ENCODE data around the gene MPLKIP. TPM values are rescaled to one million over a fixed set of nuclear protein-coding genes. Genes with fewer than 3 reads are reported as not detected.
"Not testable (repeated sequence)": the region's sequence is repeated elsewhere in the genome, so short reads cannot be mapped to it uniquely, and the experiment has no call there.

Gene MPLKIP
- total and polyA plus RNA-seq, 12 donors = 11.3 to 30.7 (median 15.8) TPM

GRCh38 chr7:40120020-40120419 lies 14.4 kb downstream of the MPLKIP start:
- Histone ChIP-seq H3K36me3 (peaks cover 0 to under 1% (median 0%) of the 10 kb centered on the region in 9 donors), H3K4me1 (no peaks in the 10 kb centered on the region), H3K9me3 (no peaks in the 10 kb centered on the region), H3K27ac (no peak overlapping the region), H3K4me3 (no peak overlapping the region), H3K27me3 (no peaks in the 10 kb centered on the region)
- TF ChIP-seq, protein P1, sequence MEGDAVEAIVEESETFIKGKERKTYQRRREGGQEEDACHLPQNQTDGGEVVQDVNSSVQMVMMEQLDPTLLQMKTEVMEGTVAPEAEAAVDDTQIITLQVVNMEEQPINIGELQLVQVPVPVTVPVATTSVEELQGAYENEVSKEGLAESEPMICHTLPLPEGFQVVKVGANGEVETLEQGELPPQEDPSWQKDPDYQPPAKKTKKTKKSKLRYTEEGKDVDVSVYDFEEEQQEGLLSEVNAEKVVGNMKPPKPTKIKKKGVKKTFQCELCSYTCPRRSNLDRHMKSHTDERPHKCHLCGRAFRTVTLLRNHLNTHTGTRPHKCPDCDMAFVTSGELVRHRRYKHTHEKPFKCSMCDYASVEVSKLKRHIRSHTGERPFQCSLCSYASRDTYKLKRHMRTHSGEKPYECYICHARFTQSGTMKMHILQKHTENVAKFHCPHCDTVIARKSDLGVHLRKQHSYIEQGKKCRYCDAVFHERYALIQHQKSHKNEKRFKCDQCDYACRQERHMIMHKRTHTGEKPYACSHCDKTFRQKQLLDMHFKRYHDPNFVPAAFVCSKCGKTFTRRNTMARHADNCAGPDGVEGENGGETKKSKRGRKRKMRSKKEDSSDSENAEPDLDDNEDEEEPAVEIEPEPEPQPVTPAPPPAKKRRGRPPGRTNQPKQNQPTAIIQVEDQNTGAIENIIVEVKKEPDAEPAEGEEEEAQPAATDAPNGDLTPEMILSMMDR (IDR thresholded peaks at IDR 0.05) = no peak
- 71 to 72% methylated on average over 5 of the region's 5 CpGs for WGBS, 2 donors
- ATAC-seq (no peak), DNase-seq (no peak)
- intact Hi-C loops (cut with DNase I) = no loop called here

DNA sequence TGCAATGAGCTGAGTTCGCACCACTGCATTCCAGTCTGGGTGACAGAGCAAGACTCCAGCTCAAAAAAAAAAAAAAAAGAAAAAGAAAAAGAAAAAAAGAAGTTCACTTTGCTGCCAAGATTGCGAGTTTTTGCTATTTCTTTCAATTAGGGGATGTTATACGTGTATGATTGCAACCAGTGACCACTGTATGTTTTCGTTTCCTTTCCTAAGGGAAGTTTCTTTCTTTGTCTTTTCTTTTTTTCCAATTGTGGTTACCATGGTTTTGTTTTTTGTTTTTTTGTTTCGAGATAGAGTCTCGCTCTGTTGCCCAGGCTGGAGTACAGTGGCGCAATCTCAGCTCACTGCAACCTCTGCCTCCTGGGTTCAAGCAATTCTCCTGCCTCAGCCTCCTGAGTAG lies 16.2 kb downstream of the MPLKIP start:
- DNase-seq; H3K36me3 ChIP-seq; H3K4me3 ChIP-seq; H3K4me1 ChIP-seq; intact Hi-C loops (cut with DNase I); H3K27ac ChIP-seq; ATAC-seq; H3K9me3 ChIP-seq; H3K27me3 ChIP-seq: not testable (repeated sequence)
- 77 to 88% methylated on average over 7 of the region's 7 CpGs for WGBS, 2 donors

GRCh38 chr7:40117199-40117598 lies 17.2 kb downstream of the MPLKIP start:
- H3K4me3 ChIP-seq; H3K4me1 ChIP-seq; H3K27ac ChIP-seq; H3K27me3 ChIP-seq; DNase-seq; H3K36me3 ChIP-seq; intact Hi-C loops (cut with DNase I); H3K9me3 ChIP-seq; ATAC-seq: not testable (repeated sequence)
- WGBS, 2 donors = 94 to 97% methylated on average over 9 of the region's 9 CpGs

GRCh38 chr7:40115936-40116335 lies 18.5 kb downstream of the MPLKIP start:
- TF ChIP-seq, protein P1 (IDR thresholded peaks at IDR 0.05) = no peak
- no peak for ATAC-seq
- intact Hi-C loops (cut with DNase I) = no loop called here

DNA sequence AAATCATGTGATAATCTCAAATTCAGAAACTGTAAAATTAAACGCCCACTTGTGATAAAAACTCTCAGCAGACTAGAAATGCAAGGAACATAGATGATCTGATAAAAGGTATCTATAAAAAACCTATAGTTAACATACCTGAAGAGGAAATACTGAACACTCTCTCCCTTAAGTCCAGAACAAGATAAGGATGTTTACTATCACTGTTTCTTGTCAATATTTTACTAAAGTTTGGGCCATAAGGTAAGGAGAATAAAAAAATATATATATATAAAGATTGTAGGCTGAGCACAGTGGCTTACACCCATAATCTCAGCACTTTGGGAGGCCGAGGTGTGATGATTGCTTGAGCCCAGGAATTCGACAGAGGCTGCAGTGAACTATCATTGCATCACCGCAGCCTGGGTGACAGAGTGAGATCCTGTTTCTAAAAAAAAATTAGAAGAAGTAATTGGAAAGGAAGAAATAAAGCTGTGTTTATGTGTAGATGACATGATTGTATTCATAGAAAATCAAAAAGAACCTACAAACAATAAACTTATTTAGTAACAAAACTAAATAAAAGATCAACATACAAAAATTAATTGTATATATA lies 28.4 kb downstream of the MPLKIP start:
- no peak for DNase-seq

More at GRCh38 chr7:40115936-40116335, 18.5 kb downstream of the MPLKIP start:
- Histone ChIP-seq H3K4me1 (no peaks in the 10 kb centered on the region), H3K27ac (no peak overlapping the region), H3K9me3 (peaks cover 0 to 8% (median 0%) of the 10 kb centered on the region in 11 donors), H3K4me3 (no peak overlapping the region), H3K36me3 (no peaks in the 10 kb centered on the region), H3K27me3 (no peaks in the 10 kb centered on the region)
- DNase-seq = no peak
- 93 to 95% methylated on average over 2 of the region's 2 CpGs for WGBS, 2 donors

More for the DNA sequence above, 28.4 kb downstream of the MPLKIP start:
- no peak for ATAC-seq
- WGBS, 2 donors = 73 to 76% methylated on average over 4 of the region's 4 CpGs
- Histone ChIP-seq H3K36me3 (peaks cover 0 to 7% (median 0%) of the 10 kb centered on the region in 9 donors), H3K27me3 (no peaks in the 10 kb centered on the region), H3K4me3 (no peak overlapping the region), H3K9me3 (no peaks in the 10 kb centered on the region), H3K4me1 (peaks cover 0 to 7% (median 0%) of the 10 kb centered on the region in 9 donors), H3K27ac (no peak overlapping the region)
- TF ChIP-seq, protein P1 (IDR thresholded peaks at IDR 0.05) = no peak
- intact Hi-C loops (cut with DNase I) = no loop called here

Measured in heart right ventricle (tissue), 16 donors.